A549 (cell line): ENCODE measurements around the gene RAPSN.

ENCODE experiments used
- EP300 ChIP-seq, 2 experiments: fragments of >200 bp; sonication (Bioruptor Twin); formaldehyde crosslinking; IDR thresholded peaks; 2 replicates in 1 of 2; 3 replicates in 1 of 2; pipeline ENCODE4 v1.6.1; 2016 to 2017
- ESRRA ChIP-seq: fragments of 150-350 bp; IDR thresholded peaks from 2 replicates; pipeline ENCODE4 v1.6.1; 2014; ENCODE audit warnings: mild to moderate bottlenecking, low read length, borderline replicate concordance
- POLR2A ChIP-seq: IDR thresholded peaks from 2 replicates; pipeline ENCODE4 v1.6.1; 2012; ENCODE audit warnings: mild to moderate bottlenecking, low read length
- RAD21 ChIP-seq, 2 experiments: fragments of >200 bp in 1 of 2; sonication (Bioruptor Twin) in 1 of 2; formaldehyde crosslinking in 1 of 2; IDR thresholded peaks in 1 of 2; conservative IDR thresholded peaks in 1 of 2; 2 replicates in 1 of 2; 3 replicates in 1 of 2; pipeline ENCODE4 v1.6.1; 2012 to 2018; ENCODE audit warnings: inconsistent platforms in 1 of 2
- ZFP36 ChIP-seq: fragments of 450-650 bp; IDR thresholded peaks from 2 replicates; pipeline ENCODE4 v1.6.1; 2014; ENCODE audit warnings: borderline replicate concordance; ENCODE audit not compliant: partially characterized antibody
- TF ChIP-seq, protein P1 (sequence below): fragments of >200 bp; sonication (Bioruptor Twin); formaldehyde crosslinking; IDR thresholded peaks from 3 replicates; pipeline ENCODE4 v1.5.1; 2016

DNA sequence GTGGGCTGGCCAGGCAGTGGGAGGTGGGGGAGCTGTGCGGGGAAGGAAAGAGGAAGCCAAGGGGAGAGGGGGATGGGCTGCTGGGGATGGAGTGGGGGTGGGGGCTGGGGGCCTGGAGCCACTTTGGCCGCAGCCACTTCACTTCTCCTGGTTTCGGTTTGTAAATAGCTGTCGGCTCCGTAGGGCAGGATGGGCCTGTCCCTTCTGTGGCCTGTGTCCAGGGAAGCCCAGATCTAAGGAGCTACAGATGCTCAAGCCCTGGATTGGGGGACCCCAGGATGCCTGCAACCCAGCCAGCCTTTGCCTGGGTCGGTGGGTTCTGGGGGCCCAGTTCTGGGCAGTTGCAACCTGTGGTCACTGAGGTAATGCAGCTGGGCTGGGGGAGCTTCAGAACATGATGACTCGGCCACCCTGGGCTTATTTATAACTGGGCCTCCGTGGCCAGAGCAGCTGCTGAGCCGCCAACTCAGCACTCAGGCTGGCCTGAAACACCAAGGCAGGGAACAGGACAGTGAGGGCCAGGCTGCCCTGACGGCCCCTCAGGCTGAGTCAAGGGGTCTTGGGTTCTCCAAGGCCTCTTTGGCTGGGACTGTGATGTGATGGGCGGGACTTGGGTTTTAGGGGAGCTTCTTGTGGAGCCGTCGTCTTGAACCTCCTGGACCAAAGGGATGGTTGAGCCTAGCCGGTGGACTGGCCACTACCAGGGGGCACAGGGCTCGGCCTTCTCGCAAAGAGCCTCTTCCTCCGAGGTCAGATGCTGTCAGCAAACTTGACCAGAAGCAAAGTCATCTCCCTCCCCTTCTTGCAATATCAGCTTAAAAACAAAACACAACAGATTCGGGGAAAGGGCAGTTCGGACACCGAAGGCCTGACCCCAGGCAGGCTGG, 55.5 kb downstream of the RAPSN start:
- no peak for TF ChIP-seq ZFP36
- no peak for TF ChIP-seq RAD21 (conservative IDR thresholded peaks at IDR 0.05 in 1 of 2, IDR thresholded peaks at IDR 0.05 in 1 of 2)
- TF ChIP-seq, protein P1, sequence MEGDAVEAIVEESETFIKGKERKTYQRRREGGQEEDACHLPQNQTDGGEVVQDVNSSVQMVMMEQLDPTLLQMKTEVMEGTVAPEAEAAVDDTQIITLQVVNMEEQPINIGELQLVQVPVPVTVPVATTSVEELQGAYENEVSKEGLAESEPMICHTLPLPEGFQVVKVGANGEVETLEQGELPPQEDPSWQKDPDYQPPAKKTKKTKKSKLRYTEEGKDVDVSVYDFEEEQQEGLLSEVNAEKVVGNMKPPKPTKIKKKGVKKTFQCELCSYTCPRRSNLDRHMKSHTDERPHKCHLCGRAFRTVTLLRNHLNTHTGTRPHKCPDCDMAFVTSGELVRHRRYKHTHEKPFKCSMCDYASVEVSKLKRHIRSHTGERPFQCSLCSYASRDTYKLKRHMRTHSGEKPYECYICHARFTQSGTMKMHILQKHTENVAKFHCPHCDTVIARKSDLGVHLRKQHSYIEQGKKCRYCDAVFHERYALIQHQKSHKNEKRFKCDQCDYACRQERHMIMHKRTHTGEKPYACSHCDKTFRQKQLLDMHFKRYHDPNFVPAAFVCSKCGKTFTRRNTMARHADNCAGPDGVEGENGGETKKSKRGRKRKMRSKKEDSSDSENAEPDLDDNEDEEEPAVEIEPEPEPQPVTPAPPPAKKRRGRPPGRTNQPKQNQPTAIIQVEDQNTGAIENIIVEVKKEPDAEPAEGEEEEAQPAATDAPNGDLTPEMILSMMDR: no peak
- no peak for TF ChIP-seq EP300 (IDR thresholded peaks at IDR 0.05)
- TF ChIP-seq ESRRA: no peak
- TF ChIP-seq POLR2A: no peak
